K562 (cell line): Measurements from ENCODE around the gene RAI1. TPM values are rescaled to one million over a fixed set of nuclear protein-coding genes. Genes with fewer than 3 reads are reported as not detected.

Source experiments
- BHLHE40 ChIP-seq: IDR thresholded peaks from 2 replicates; pipeline ENCODE4 v1.6.1; 2011; ENCODE audit warnings: low read length, improper control_type of control experiment
- ETV6 ChIP-seq, 3 experiments: fragments of 150-350 bp in 1 of 3; sonication (generic) in 1 of 3; formaldehyde crosslinking in 1 of 3; IDR thresholded peaks; 2 replicates each; pipeline versions ENCODE4 v1.6.1 to v1.8.0; 2014 to 2022; ENCODE audit warnings: borderline replicate concordance in 2 of 3, low read depth in 2 of 3, antibody characterized with exemption in 1 of 3, low read length in 1 of 3, mild to moderate bottlenecking in 1 of 3, missing genetic modification reagents in 1 of 3
- GATAD2A ChIP-seq: fragments of 450-650 bp; IDR thresholded peaks from 2 replicates; pipeline ENCODE4 v1.6.1; 2017
- KLF10 ChIP-seq: fragments of 250-450 bp; sonication (Bioruptor Pico); IDR thresholded peaks from 2 replicates; pipeline ENCODE4 v1.6.1; 2021; ENCODE audit warnings: matching md5 sums
- MXI1 ChIP-seq: IDR thresholded peaks from 2 replicates; pipeline ENCODE4 v1.6.1; 2011; ENCODE audit warnings: low read depth, mild to moderate bottlenecking, improper control_type of control experiment, low read length
- PCBP2 ChIP-seq: fragments of 200-400 bp; formaldehyde crosslinking; IDR thresholded peaks from 2 replicates; pipeline ENCODE4 v1.6.1; 2018; ENCODE audit warnings: low read length, low read depth, mild to moderate bottlenecking, moderate library complexity; ENCODE audit not compliant: poor library complexity, severe bottlenecking
- PHF20 ChIP-seq: fragments of 450-650 bp; IDR thresholded peaks from 2 replicates; pipeline ENCODE4 v1.6.1; 2018; ENCODE audit not compliant: partially characterized antibody
- POLR3G ChIP-seq: IDR thresholded peaks from 2 replicates; pipeline ENCODE4 v1.6.1; 2011; ENCODE audit not compliant: insufficient read length, insufficient replicate concordance; ENCODE audit errors: extremely low read depth
- SMAD3 ChIP-seq: fragments of 450-650 bp; formaldehyde crosslinking; conservative IDR thresholded peaks from 2 replicates; pipeline ENCODE4 v1.4.0; 2020; ENCODE audit warnings: mild to moderate bottlenecking
- SP1 ChIP-seq: sonication (generic); formaldehyde crosslinking; IDR thresholded peaks from 2 replicates; pipeline ENCODE4 v1.8.1; 2022; ENCODE audit warnings: mild to moderate bottlenecking, missing genetic modification reagents
- TEAD2 ChIP-seq: fragments of 450-650 bp; IDR thresholded peaks from 2 replicates; pipeline ENCODE4 v1.6.1; 2016; ENCODE audit warnings: missing genetic modification characterization, control low read depth, missing compliant biosample characterization
- ZNF175 ChIP-seq: fragments of 200-800 bp; sonication (Bioruptor generic); IDR thresholded peaks from 2 replicates; pipeline ENCODE4 v1.6.1; 2016; ENCODE audit warnings: low read depth, mild to moderate bottlenecking, missing genetic modification characterization, missing compliant biosample characterization
- ZNF41 ChIP-seq: fragments of 250-450 bp; sonication (Bioruptor Pico); conservative IDR thresholded peaks from 2 replicates; pipeline ENCODE4 v1.4.0; 2020; ENCODE audit warnings: mild to moderate bottlenecking
- ZNF586 ChIP-seq: fragments of 450-650 bp; formaldehyde crosslinking; conservative IDR thresholded peaks from 2 replicates; pipeline ENCODE4 v1.4.0; 2020; ENCODE audit warnings: mild to moderate bottlenecking, moderate library complexity
- polyA plus RNA-seq, 8 experiments: library from polyadenylated mRNA; depleted of rRNA in 4 of 8; stranded (reverse) in 5 of 8; unstranded in 3 of 8; fragments of >200 nt; fragmentation: Nextera tagmentation in 2 of 8; fragmentation: Illumina TruSeq in 1 of 8; extraction: Ambion mirVana in 2 of 8; extraction: Trizol in 1 of 8; gene quantifications; 2 replicates each; pipeline versions ENCODE4 v1.2.1 to v1.2.3, GENCODE V29; 2011 to 2014; ENCODE audit warnings: inconsistent platforms in 1 of 8, missing spikeins in 1 of 8
- total RNA-seq, 7 experiments: library from RNA; depleted of rRNA in 6 of 7; stranded (reverse); fragments of >200 nt in 6 of 7; fragmentation: Illumina TruSeq in 2 of 7; extraction: Trizol in 2 of 7; gene quantifications; 2 replicates each; pipeline versions ENCODE4 v1.2.1 to v1.2.3, GENCODE V29; 2011 to 2021; ENCODE audit warnings: low replicate concordance in 1 of 7
- TF ChIP-seq, protein P1 (sequence below): sonication (generic); formaldehyde crosslinking; IDR thresholded peaks from 2 replicates; pipeline ENCODE4 v1.8.0; 2023; ENCODE audit warnings: missing genetic modification reagents, mild to moderate bottlenecking, borderline replicate concordance
- TF ChIP-seq, protein P2 (sequence below): fragments of 450-650 bp; IDR thresholded peaks from 2 replicates; pipeline ENCODE4 v1.6.1; 2014; ENCODE audit warnings: low read depth, mild to moderate bottlenecking, moderate library complexity, borderline replicate concordance
- TF ChIP-seq, protein P3 (sequence below): fragments of 250-450 bp; sonication (Bioruptor Pico); IDR thresholded peaks from 2 replicates; pipeline ENCODE4 v1.5.0; 2020; ENCODE audit warnings: mild to moderate bottlenecking
- TF ChIP-seq, protein P4 (sequence below): fragments of 450-650 bp; formaldehyde crosslinking; IDR thresholded peaks from 2 replicates; pipeline ENCODE4 v1.4.0; 2020; ENCODE audit warnings: mild to moderate bottlenecking, moderate library complexity

Gene RAI1
- total and polyA plus RNA-seq, 9 of the 15 experiments (the other 6 are each of a cell fraction or from before 2014, with no cell fraction given), result 0.68 to 19.9 (median 5.5) TPM

DNA sequence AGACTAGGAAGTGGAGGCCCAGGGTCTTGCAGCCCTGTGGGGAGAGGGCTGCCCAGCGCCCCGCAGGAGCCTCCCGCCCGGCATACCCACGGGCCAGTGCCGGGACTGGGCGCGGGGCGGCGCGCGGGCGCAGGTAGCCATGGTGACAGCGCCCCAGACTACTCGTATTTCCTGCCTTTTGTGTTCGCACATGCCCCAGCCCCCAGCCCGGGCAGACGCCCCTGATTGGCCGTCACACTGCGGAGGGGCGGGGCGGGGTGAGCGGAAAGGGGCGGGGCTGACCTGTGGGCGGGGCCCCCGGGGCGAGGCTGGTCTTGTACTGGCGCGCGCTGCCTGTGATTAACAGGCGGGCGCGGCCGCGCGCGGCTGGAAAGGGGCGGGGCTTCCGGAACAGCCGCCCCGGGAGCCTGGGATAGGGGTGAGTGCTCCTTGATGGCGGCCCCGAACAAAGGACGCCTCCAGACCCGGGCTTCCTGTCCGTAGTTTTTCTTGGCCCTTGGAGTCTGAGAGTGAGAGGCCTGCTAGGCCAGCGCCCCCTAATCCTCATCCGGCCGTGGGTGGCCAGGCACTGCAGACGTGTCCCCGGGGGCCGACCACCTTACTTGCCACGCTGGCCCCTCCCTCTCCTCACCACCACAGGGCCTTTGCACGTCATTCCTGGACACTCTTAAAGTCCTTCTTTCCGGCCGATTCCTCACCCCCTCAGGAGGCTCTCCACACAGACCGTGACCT, 71.0 kb downstream of the RAI1 start (continued):
- TF ChIP-seq, protein P1, sequence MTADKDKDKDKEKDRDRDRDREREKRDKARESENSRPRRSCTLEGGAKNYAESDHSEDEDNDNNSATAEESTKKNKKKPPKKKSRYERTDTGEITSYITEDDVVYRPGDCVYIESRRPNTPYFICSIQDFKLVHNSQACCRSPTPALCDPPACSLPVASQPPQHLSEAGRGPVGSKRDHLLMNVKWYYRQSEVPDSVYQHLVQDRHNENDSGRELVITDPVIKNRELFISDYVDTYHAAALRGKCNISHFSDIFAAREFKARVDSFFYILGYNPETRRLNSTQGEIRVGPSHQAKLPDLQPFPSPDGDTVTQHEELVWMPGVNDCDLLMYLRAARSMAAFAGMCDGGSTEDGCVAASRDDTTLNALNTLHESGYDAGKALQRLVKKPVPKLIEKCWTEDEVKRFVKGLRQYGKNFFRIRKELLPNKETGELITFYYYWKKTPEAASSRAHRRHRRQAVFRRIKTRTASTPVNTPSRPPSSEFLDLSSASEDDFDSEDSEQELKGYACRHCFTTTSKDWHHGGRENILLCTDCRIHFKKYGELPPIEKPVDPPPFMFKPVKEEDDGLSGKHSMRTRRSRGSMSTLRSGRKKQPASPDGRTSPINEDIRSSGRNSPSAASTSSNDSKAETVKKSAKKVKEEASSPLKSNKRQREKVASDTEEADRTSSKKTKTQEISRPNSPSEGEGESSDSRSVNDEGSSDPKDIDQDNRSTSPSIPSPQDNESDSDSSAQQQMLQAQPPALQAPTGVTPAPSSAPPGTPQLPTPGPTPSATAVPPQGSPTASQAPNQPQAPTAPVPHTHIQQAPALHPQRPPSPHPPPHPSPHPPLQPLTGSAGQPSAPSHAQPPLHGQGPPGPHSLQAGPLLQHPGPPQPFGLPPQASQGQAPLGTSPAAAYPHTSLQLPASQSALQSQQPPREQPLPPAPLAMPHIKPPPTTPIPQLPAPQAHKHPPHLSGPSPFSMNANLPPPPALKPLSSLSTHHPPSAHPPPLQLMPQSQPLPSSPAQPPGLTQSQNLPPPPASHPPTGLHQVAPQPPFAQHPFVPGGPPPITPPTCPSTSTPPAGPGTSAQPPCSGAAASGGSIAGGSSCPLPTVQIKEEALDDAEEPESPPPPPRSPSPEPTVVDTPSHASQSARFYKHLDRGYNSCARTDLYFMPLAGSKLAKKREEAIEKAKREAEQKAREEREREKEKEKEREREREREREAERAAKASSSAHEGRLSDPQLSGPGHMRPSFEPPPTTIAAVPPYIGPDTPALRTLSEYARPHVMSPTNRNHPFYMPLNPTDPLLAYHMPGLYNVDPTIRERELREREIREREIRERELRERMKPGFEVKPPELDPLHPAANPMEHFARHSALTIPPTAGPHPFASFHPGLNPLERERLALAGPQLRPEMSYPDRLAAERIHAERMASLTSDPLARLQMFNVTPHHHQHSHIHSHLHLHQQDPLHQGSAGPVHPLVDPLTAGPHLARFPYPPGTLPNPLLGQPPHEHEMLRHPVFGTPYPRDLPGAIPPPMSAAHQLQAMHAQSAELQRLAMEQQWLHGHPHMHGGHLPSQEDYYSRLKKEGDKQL (CRISPR knock-in tag), result no peak
- TF ChIP-seq GATAD2A, result no peak
- TF ChIP-seq, protein P2, sequence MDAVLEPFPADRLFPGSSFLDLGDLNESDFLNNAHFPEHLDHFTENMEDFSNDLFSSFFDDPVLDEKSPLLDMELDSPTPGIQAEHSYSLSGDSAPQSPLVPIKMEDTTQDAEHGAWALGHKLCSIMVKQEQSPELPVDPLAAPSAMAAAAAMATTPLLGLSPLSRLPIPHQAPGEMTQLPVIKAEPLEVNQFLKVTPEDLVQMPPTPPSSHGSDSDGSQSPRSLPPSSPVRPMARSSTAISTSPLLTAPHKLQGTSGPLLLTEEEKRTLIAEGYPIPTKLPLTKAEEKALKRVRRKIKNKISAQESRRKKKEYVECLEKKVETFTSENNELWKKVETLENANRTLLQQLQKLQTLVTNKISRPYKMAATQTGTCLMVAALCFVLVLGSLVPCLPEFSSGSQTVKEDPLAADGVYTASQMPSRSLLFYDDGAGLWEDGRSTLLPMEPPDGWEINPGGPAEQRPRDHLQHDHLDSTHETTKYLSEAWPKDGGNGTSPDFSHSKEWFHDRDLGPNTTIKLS, result no peak
- TF ChIP-seq, protein P3, sequence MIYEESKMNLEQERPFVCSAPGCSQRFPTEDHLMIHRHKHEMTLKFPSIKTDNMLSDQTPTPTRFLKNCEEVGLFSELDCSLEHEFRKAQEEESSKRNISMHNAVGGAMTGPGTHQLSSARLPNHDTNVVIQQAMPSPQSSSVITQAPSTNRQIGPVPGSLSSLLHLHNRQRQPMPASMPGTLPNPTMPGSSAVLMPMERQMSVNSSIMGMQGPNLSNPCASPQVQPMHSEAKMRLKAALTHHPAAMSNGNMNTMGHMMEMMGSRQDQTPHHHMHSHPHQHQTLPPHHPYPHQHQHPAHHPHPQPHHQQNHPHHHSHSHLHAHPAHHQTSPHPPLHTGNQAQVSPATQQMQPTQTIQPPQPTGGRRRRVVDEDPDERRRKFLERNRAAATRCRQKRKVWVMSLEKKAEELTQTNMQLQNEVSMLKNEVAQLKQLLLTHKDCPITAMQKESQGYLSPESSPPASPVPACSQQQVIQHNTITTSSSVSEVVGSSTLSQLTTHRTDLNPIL, result no peak
- TF ChIP-seq, protein P4, sequence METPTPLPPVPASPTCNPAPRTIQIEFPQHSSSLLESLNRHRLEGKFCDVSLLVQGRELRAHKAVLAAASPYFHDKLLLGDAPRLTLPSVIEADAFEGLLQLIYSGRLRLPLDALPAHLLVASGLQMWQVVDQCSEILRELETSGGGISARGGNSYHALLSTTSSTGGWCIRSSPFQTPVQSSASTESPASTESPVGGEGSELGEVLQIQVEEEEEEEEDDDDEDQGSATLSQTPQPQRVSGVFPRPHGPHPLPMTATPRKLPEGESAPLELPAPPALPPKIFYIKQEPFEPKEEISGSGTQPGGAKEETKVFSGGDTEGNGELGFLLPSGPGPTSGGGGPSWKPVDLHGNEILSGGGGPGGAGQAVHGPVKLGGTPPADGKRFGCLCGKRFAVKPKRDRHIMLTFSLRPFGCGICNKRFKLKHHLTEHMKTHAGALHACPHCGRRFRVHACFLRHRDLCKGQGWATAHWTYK (CRISPR knock-in tag), result no peak
- no peak for TF ChIP-seq ZNF586
- TF ChIP-seq SP1 (CRISPR knock-in tag), result no peak; the same call in 1 of the 2 replicates
- TF ChIP-seq BHLHE40, result peak; percentile 37; the same call in 1 of the 2 replicates
- no peak for TF ChIP-seq SMAD3 (CRISPR knock-in tag)
- TF ChIP-seq POLR3G, result no peak
- peak; percentile 76 for TF ChIP-seq MXI1
- peak; percentile 57 for TF ChIP-seq PHF20
- TF ChIP-seq PCBP2, result no peak
- no peak for TF ChIP-seq ZNF175 (CRISPR knock-in tag)
- TF ChIP-seq TEAD2 (tag), result no peak
- no peak for TF ChIP-seq ETV6 (IDR thresholded peaks at IDR 0.05; ENCODE audit: borderline replicate concordance in 1 of 2, low read depth in 2 of 2, low read length in 1 of 2)
- TF ChIP-seq ETV6 (CRISPR knock-in tag; IDR thresholded peaks at IDR 0.05; ENCODE audit: borderline replicate concordance), result no peak
- no peak for TF ChIP-seq ZNF41 (CRISPR knock-in tag)
- no peak for TF ChIP-seq KLF10 (CRISPR knock-in tag)
